ENCODE data around the gene CAPG.

The CAPG gene

DNA sequence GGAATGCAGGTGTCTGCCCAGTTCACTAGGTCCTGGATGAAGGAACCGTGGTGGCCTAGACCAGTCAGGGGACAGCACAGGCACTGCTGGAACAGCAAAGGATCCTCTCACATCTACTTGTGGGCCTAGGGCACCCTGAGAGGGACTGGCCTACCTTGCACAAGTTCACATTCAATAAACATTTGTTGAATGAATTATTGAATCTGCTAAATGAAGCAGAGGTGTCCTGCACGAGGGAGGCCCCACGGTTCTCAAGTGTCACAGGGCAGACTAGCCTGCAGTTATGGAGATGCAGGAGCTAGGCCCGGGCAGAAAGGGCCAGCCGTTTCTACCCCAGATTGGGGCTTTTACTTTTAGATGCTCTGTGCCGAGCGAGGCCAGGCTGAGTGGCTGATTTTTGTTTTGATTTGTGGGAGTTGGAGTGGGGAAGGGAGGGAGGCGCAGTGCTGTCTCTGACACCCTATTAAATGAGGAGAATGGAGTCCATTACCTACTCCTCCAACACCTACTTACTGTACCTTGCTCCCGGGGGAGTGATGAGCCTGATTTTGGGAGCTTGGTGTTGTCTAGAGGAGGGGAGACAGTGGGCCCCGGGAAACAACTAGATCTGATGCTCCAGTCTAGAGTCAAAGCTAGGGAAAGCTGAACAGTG, 26.8 kb upstream of the CAPG start:
- TF ChIP-seq, protein P1, sequence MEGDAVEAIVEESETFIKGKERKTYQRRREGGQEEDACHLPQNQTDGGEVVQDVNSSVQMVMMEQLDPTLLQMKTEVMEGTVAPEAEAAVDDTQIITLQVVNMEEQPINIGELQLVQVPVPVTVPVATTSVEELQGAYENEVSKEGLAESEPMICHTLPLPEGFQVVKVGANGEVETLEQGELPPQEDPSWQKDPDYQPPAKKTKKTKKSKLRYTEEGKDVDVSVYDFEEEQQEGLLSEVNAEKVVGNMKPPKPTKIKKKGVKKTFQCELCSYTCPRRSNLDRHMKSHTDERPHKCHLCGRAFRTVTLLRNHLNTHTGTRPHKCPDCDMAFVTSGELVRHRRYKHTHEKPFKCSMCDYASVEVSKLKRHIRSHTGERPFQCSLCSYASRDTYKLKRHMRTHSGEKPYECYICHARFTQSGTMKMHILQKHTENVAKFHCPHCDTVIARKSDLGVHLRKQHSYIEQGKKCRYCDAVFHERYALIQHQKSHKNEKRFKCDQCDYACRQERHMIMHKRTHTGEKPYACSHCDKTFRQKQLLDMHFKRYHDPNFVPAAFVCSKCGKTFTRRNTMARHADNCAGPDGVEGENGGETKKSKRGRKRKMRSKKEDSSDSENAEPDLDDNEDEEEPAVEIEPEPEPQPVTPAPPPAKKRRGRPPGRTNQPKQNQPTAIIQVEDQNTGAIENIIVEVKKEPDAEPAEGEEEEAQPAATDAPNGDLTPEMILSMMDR (IDR thresholded peaks at IDR 0.05; ENCODE audit: insufficient read depth, low read length, poor library complexity, severe bottlenecking): no peak
- H3K4me3 ChIP-seq (replicated peaks; ENCODE audit: low read depth, low read length): 0 out of 2 replicates have a peak overlapping the region, but pooled peaks have one; percentile 60
- no peak for DNase-seq (ENCODE audit: extremely low read depth, insufficient read length)
- no peaks in the 10 kb centered on the region for H3K36me3 ChIP-seq (ENCODE audit: control insufficient read depth, insufficient read depth, low read length)
- H3K27me3 ChIP-seq (replicated peaks; ENCODE audit: control insufficient read depth, insufficient read depth, low read length): no peaks in the 10 kb centered on the region

DNA sequence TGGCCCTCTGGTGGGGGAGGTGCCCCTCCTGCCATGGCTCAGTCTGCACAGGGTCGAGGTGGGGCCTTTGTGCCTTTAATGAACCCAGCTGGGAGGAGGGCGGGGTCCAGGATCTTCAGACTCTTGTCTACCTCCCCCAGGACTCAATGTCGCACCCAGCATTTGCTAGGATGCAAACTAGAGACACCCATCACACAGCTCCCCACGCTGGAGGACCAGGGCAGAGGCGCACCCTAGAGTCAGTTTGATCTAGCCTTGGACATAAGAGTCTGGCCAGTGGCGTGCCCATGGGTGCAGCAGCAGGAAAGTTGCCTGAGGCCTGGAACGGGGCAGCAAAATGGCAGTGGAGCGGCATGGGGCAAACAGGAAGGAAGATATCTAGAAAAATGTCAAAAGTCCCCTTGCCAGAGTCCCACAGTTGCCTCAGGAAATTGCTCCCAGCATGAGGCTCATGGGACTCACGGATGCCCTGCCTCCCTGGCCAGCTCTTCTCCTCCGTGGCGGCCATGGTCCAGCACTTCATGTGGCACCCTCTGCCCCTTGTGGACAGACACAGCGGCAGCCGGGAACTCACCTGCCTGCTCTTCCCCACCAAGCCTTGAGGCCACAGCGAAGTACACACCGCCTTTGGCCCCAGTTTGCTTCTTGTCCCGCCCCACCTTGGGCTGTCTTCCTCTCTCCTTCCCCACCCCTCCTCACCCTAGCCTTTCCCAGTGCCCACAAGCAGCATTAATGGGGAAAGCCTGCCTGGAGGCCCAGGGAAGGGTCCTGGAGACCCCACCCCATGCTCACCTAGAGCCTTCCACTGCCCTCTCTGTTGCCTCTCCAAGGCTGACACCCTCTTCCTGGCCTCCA, 26.0 kb upstream of the CAPG start:
- no peaks in the 10 kb centered on the region for H3K27me3 ChIP-seq (replicated peaks; ENCODE audit: control insufficient read depth, insufficient read depth, low read length)
- TF ChIP-seq, protein P1 (IDR thresholded peaks at IDR 0.05; ENCODE audit: insufficient read depth, low read length, poor library complexity, severe bottlenecking): no peak
- H3K4me3 ChIP-seq (replicated peaks; ENCODE audit: low read depth, low read length): no peak overlapping the region
- no peak for DNase-seq (ENCODE audit: extremely low read depth, insufficient read length)
- H3K36me3 ChIP-seq (ENCODE audit: control insufficient read depth, insufficient read depth, low read length): no peaks in the 10 kb centered on the region

DNA sequence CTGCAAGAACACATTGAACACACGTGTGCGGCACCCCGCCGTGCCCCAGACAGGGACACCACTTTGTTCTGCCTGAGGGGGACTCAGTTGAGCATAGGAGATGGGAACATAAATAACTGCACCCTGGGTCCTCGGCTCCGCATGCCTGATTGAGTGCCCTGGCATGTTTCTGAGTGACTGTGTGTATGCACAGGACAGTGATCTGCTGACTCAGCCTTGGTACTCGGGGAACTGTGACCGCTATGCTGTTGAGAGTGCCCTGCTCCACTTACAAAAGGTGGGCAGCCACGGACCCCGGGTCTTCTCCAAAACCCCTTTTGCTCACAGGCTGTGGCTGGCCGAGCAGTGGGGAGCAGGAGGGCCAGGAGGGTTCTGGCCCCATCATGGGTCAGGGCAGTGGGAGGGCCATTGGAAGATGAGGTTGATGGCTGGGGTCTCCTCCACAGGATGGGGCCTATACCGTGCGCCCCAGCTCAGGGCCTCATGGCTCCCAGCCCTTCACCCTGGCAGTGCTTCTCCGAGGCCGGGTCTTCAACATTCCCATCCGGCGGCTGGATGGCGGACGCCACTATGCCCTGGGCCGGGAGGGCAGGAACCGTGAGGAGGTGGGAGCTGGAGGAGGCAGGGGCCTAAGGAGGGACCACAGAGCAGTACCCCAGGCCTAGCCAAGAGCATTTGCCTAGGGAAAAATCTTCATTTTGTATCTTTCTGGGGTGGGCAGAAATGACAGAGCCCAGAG, 25.2 kb upstream of the CAPG start:
- TF ChIP-seq, protein P1 (IDR thresholded peaks at IDR 0.05; ENCODE audit: insufficient read depth, low read length, poor library complexity, severe bottlenecking): no peak
- DNase-seq (ENCODE audit: extremely low read depth, insufficient read length): no peak
- Histone ChIP-seq H3K27me3 (replicated peaks; ENCODE audit: control insufficient read depth, insufficient read depth, low read length) (no peaks in the 10 kb centered on the region), H3K36me3 (ENCODE audit: control insufficient read depth, insufficient read depth, low read length) (no peaks in the 10 kb centered on the region), H3K4me3 (replicated peaks; ENCODE audit: low read depth, low read length) (no peak overlapping the region)

DNA sequence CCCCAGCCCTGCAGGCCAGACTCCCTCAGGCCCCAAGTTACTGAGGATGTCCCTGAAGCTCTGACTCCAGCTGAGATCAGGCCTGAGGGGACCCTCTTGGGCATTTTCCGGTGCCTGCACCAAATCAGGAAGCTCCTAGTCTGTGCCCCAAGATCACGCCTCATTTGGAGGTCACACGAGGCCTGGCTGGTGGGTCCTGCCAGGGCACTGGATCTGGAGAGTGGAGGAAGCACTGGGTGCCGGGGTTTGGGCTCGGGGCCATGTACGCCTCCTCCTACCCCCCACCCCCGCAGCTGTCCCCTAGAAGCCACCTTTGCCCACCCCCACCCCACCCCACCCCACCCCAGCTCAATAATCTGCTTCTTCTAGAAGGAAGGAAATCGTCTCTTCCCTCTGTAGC, 24.5 kb upstream of the CAPG start:
- H3K4me3 ChIP-seq (replicated peaks; ENCODE audit: low read depth, low read length): no peak overlapping the region
- DNase-seq (ENCODE audit: extremely low read depth, insufficient read length): no peak
- no peaks in the 10 kb centered on the region for H3K36me3 ChIP-seq (ENCODE audit: control insufficient read depth, insufficient read depth, low read length)
- TF ChIP-seq, protein P1 (IDR thresholded peaks at IDR 0.05; ENCODE audit: insufficient read depth, low read length, poor library complexity, severe bottlenecking): no peak
- no peaks in the 10 kb centered on the region for H3K27me3 ChIP-seq (replicated peaks; ENCODE audit: control insufficient read depth, insufficient read depth, low read length)

- H3K36me3 ChIP-seq (ENCODE audit: control insufficient read depth, insufficient read depth, low read length): no peaks in the 10 kb centered on the region
- TF ChIP-seq, protein P1 (IDR thresholded peaks at IDR 0.05; ENCODE audit: insufficient read depth, low read length, poor library complexity, severe bottlenecking): no peak
- DNase-seq (ENCODE audit: extremely low read depth, insufficient read length): no peak
- no peaks in the 10 kb centered on the region for H3K27me3 ChIP-seq (replicated peaks; ENCODE audit: control insufficient read depth, insufficient read depth, low read length)
- no peak overlapping the region for H3K4me3 ChIP-seq (replicated peaks; ENCODE audit: low read depth, low read length)
These were observed 23.4 kb upstream of the CAPG start for GRCh38 chr2:85433511-85434089.

All from GM06990 (cell line).